Left lobe of liver (tissue), 1 donor: ENCODE results near the gene RAB27A. TPM values are rescaled to one million over a fixed set of nuclear protein-coding genes. Genes with fewer than 3 reads are reported as not detected.

Experiments used
- total RNA-seq: library from RNA; stranded (reverse); gene quantifications from one replicate; pipeline ENCODE4 v1.2.1, GENCODE V29; 2021
- donor health status: DM: no; HTN: yes; CAD: no.

The RAB27A gene
- total RNA-seq, 1 donor from 2014 or later = 16.7 TPM

Other genes with a start within 250 kb of the RAB27A start
- 14.2 TPM for gene RSL24D1, start 92.9 kb downstream of the RAB27A start, total RNA-seq
- 7.0 TPM for gene PIGBOS1, start 29.3 kb upstream of the RAB27A start, total RNA-seq
- gene PIGB, start 29.4 kb upstream of the RAB27A start, total RNA-seq = 5.4 TPM
- gene CCPG1, start 118.5 kb upstream of the RAB27A start, total RNA-seq = 60.2 TPM
- 0.60 TPM for gene PIERCE2, start 118.7 kb upstream of the RAB27A start, total RNA-seq
- gene DNAAF4, start 218.4 kb upstream of the RAB27A start, total RNA-seq = not detected